ENCODE data around the gene PLIN5.

PLIN5 gene

DNA sequence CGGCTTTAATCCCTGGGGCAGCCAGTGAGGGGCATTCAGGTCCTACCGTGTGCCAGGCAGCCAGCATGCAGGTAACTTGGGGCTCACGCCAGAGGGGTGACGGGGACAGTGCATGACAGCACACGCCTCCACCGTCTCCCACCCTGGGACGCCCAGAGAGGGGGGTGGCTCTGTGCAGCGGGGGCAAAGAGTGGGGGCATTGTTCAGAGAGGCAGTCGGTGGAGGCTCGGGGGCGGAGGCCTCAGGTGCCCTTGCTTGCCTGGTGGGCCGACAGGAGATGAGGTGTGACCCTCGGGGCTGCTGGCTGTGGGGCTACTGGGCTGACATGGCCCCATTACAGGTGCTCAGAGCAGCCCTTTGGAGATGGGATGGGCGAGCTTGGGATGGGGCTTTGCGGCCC lies 35.2 kb downstream of the PLIN5 start:
- in situ Hi-C loops (cut with HindIII; ENCODE audit: low pct_ligation_motif_present, low pct_unique_long_range_greater_than_20kb, low sequenced_read_pairs), result no loop called here
- DNase-seq, result no peak

GRCh38 chr19:4499318-4499717 lies 35.7 kb downstream of the PLIN5 start:
- in situ Hi-C loops (cut with HindIII; ENCODE audit: low pct_ligation_motif_present, low pct_unique_long_range_greater_than_20kb, low sequenced_read_pairs), result no loop called here
- DNase-seq, result no peak

GRCh38 chr19:4498694-4499093 lies 36.3 kb downstream of the PLIN5 start:
- DNase-seq, result no peak
- in situ Hi-C loops (cut with HindIII; ENCODE audit: low pct_ligation_motif_present, low pct_unique_long_range_greater_than_20kb, low sequenced_read_pairs), result no loop called here

DNA sequence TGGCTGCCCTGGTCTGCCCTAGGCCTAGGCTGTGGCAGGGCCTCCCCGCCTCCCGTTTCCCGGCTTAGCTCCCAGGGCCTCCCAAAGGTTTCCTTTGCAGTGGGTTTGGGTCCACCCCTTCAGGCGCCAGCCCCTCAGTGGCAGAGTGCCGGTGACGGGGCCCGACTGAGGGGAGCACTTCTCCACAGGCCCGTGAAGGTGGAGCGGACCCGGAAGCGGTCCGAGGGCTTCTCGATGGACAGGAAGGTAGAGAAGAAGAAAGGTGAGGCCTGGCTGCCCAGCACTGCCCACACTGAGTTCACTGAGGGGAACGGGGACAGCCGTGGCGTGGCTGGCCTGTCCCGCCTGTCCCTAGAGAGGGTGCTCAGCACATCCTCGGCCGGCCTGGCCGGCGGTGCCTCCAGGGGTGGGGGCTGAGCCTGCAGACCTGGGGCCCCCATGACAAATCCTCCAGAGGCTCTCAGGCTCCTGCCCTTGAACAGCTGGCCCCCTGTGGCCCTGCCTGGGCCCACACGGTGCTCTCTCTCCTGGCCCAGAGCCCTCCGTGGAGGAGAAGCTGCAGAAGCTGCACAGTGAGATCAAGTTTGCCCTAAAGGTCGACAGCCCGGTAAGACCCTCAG lies 37.1 kb downstream of the PLIN5 start:
- in situ Hi-C loops (cut with HindIII; ENCODE audit: low pct_ligation_motif_present, low pct_unique_long_range_greater_than_20kb, low sequenced_read_pairs), result no loop called here
- no peak for DNase-seq

DNA sequence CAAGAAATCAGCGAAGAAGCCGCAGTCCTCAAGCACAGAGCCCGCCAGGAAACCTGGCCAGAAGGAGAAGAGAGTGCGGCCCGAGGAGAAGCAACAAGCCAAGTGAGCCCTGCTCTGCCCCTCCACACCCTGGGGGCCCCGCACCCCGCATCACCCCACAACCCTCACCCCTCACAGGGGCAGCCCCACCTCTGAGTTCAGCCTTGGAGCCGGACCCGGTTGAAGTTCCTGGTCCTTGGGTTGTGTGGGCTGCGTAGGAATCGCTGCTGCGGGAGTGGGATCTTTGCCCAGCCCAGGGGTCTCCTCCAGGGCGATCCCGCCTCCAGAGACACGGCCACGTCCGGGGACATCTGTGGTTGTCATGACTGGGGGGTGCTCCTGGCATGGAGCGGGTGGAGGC lies 38.7 kb downstream of the PLIN5 start:
- in situ Hi-C loops (cut with HindIII; ENCODE audit: low pct_ligation_motif_present, low pct_unique_long_range_greater_than_20kb, low sequenced_read_pairs), result no loop called here
- no peak for DNase-seq

DNA sequence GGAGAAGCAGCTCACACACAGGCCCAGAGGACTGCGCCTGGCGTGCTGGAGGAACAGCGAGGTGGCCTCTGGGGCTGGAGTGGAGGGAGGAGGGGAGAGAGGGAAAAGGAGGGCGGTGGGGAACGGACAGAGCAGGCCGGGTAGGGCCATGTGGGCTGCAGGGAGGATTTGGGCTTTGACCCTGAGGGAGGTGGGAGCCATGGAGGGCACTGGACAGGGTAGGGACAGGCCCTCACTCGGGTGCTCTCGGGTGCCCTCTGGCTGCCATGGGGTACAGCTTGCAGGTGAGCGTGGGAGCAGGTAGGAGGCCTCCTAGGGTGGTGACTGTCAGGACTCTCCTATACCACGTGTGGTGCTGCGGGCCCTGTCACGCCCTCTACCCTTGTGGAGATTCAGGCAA lies 39.6 kb downstream of the PLIN5 start:
- no peak for DNase-seq
- in situ Hi-C loops (cut with HindIII; ENCODE audit: low pct_ligation_motif_present, low pct_unique_long_range_greater_than_20kb, low sequenced_read_pairs), result no loop called here

DNA sequence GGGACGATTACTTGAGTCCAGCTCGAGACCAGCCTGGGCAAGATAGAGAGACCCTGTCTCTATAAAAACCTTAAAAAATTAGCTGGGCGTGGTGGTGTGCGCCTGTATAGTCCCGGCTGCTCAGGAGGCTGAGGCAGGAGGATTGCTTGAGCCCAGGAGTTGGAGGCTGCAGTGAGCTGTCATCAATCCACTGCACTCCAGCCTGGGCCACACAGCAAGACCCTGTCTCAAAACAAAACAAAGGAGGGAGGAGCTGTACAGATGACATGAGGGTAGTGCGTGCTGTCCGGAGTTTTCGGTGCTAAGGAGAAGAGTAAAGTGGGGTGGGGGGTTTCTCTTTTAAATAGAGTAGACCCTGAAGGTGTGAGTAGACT lies 40.3 kb downstream of the PLIN5 start:
- no peak for DNase-seq
- in situ Hi-C loops (cut with HindIII; ENCODE audit: low pct_ligation_motif_present, low pct_unique_long_range_greater_than_20kb, low sequenced_read_pairs), result no loop called here

DNA sequence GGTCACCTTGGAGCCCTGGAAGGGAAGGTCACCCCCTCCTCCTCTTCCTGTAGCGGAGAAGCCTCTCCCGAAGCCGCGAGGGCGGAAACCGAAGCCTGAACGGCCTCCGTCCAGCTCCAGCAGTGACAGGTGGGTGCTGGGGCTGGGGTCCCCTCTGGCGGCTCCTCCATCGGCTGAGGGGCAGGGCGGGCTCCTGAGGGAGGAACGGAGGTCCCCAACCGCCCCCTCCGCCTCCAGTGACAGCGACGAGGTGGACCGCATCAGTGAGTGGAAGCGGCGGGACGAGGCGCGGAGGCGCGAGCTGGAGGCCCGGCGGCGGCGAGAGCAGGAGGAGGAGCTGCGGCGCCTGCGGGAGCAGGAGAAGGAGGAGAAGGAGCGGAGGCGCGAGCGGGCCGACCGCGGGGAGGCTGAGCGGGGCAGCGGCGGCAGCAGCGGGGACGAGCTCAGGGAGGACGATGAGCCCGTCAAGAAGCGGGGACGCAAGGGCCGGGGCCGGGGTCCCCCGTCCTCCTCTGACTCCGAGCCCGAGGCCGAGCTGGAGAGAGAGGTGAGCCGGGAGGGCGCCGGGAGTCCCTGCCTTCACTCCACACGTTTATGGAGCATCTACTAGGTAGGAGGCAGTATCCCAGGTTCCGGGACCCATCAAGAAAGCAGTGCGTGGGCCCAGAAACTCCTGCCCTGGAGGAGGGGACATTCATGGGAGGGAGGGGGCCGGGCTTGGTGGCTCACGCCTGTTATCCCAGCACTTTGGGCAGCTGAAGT lies 40.9 kb downstream of the PLIN5 start:
- in situ Hi-C loops (cut with HindIII; ENCODE audit: low pct_ligation_motif_present, low pct_unique_long_range_greater_than_20kb, low sequenced_read_pairs), result no loop called here
- no peak for DNase-seq

DNA sequence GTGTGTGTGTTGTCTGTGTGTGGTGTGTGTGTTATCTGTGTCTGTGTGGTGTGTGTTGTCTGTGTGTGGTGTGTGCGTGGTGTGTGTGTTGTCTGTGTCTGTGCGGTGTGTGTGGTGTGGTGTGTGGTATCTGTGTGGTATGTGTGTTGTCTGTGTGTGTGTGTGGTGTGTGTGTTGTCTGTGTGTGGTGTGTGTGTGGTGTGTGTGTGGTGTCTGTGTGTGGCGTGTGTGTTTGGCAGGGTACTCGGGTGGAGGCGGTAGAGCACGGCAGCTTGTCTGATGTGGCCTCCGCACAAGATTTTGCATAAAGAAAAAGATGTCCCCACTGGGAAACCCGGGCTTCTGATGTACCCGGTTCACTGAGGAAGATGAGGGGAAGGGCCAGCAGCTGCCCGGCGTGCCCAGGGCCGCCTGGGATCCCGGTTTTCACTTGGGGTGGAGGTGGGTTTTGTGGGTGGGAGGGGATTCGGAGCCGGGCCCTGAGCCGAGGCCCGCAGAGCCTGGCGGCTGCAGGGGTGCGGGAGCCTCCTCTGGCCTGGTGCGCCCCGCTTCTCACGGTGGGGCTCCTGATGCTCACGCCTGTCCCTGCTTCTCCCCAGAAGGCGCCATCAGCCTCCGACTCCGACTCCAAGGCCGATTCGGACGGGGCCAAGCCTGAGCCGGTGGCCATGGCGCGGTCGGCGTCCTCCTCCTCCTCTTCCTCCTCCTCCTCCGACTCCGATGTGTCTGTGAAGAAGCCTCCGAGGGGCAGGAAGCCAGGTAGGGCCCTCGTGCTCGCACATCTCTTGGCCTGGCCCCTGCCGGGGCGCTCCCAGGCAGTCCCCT lies 41.7 kb downstream of the PLIN5 start:
- DNase-seq, result no peak
- in situ Hi-C loops (cut with HindIII; ENCODE audit: low pct_ligation_motif_present, low pct_unique_long_range_greater_than_20kb, low sequenced_read_pairs), result no loop called here

DNA sequence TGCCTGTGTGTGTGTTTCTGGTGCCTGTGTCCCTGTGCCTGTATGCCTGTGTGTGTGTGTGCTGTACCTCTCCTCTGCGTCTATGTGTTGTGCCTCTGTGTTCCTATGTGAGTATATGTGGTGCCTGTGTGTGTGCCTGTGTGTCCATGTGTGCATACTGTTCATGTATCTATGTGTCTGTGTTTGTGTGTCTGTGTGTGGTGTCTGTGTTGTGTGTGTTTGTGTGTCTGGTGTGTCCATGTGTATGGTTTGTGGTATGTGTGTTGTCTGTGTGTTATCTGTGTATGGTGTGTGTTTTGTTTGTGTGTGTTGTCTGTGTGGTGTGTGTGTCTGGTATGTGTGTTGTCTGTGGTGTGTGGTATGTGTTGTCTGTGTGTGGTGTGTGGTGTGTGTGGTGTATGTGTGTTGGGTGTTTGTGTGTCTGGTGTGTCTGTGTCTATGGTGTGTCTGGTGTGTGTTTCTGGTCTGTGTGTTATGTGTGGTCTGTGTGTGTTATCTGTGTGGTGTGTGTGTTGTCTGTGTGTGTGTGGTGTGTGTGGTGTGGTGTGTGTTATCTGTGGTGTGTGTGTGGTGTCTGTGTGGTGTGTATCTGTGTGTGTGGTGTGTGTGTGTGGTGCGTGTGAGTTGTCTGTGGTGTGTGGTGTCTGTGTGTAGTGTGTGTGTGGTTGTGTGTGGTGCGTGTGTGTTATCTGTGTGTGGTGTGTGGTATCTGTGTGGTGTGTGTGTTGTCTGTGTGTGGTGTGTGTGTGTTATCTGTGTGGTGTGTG lies 42.5 kb downstream of the PLIN5 start:
- in situ Hi-C loops (cut with HindIII; ENCODE audit: low pct_ligation_motif_present, low pct_unique_long_range_greater_than_20kb, low sequenced_read_pairs), result no loop called here
- DNase-seq, result no peak

GRCh38 chr19:4491446-4491845 lies 43.6 kb downstream of the PLIN5 start:
- DNase-seq, result no peak
- in situ Hi-C loops (cut with HindIII; ENCODE audit: low pct_ligation_motif_present, low pct_unique_long_range_greater_than_20kb, low sequenced_read_pairs), result no loop called here

- in situ Hi-C loops (cut with HindIII; ENCODE audit: low pct_ligation_motif_present, low pct_unique_long_range_greater_than_20kb, low sequenced_read_pairs), result no loop called here
- DNase-seq, result no peak
These were observed 46.5 kb downstream of the PLIN5 start for GRCh38 chr19:4488496-4488895.

DNA sequence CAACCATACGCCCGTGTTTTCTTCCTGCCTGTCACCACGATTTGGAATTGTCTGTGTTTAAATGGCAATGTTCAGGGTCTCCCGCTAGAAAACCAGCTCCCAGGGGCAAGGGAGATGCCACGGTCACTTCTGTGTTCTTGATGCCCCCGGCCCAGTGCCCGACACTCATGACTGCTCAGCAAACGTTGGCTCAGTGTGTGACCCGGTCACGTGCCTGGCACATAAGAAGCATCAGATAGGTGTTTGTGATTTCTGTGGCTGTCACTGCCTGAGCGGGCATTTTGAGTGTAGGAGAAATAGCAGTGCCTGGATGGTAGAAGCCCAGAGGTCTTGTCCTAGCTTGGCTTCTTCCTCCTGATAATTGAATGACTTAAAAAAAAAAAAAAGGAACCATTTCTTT lies 47.5 kb downstream of the PLIN5 start:
- DNase-seq, result no peak
- in situ Hi-C loops (cut with HindIII; ENCODE audit: low pct_ligation_motif_present, low pct_unique_long_range_greater_than_20kb, low sequenced_read_pairs), result no loop called here

DNA sequence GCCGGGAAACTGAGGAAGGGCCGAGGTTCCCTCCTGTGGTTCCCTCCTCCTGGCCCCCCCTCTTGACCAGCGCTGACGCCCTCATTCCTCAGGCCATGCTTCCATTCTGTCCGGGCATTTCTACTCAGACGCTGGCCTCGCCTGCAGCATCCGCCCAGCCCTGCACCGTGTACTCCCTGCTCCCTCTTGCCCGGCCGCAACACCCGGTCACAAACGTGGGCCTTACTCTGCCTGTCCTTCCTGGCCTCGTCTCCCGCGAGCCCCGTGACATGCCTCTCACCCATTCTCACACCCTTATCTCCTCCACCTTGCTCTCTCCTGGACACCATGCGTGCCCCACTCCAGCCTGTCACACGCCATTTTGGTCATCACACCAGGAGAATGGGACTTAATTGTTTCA lies 51.6 kb downstream of the PLIN5 start:
- DNase-seq, result no peak
- in situ Hi-C loops (cut with HindIII; ENCODE audit: low pct_ligation_motif_present, low pct_unique_long_range_greater_than_20kb, low sequenced_read_pairs), result no loop called here

GRCh38 chr19:4482721-4483364 lies 52.2 kb downstream of the PLIN5 start:
- in situ Hi-C loops (cut with HindIII; ENCODE audit: low pct_ligation_motif_present, low pct_unique_long_range_greater_than_20kb, low sequenced_read_pairs), result no loop called here
- DNase-seq, result no peak

DNA sequence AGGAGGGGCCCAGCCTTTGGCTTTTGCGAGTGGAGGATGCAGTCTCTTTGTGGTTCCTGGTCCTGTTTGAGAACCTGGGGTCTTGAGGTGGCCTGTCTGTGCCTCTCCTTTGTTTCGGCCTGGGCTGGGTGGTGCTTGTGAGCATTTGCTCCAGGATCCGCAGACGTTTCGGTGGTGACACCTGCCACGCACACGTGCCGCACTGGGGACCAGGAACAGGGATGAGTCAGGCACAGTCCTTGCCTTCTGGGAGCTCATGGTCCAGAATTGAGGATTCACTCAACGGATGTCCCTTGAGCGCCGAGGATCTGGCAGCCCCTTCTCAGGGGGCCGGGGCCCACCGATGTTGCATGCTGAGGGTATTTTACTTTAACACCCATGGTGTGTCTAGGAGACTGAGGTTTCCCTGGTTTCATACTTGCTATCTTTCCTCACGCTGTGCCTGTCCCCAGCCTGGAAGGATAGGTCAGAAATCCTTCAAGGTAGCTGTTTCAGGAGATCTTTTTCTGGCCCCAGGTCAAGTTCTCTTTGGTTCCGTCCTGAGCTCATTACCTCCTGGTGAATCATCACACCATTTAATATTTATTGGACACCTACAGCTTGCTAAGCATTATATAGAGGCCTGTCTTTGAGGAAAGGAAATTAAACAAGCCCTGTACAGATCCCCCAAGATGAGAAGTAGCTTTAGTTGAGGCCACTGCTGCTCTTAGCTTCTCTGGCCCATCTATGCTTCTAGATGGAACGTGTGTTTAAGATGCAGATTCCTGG lies 57.8 kb downstream of the PLIN5 start:
- in situ Hi-C loops (cut with HindIII; ENCODE audit: low pct_ligation_motif_present, low pct_unique_long_range_greater_than_20kb, low sequenced_read_pairs), result no loop called here

DNA sequence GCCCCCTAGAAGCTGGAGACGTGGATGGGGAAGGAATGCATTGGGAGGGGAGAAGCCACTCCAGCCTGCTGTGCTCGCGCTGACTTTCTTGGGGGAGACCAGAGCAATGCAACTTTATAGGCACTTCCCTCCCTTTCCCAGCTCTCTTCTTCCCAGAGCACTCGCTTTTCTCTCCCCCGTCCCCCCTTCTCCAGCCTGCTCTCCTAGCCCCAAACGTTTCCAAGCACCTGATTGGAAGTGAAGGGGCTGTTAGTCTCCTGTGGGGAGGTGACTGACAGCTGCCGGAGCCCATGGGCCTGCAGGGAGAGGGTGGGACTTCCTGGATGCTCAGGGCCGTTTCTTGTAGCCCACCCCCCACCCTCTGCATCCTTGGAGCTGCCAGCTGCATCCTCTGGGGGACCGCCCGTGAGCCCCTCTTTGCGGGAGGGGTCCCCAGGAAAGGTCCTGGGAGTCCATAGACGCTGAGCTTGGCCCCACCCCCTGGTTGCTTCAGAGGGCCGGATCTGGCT lies 60.5 kb downstream of the PLIN5 start:
- no peak for DNase-seq
- in situ Hi-C loops (cut with HindIII; ENCODE audit: low pct_ligation_motif_present, low pct_unique_long_range_greater_than_20kb, low sequenced_read_pairs), result no loop called here

More for the DNA sequence above, 57.8 kb downstream of the PLIN5 start:
- no peak for DNase-seq

Measured in ACHN (cell line).